H9 (cell line): ENCODE measurements around the gene ARL13B. TPM values are rescaled to one million over a fixed set of nuclear protein-coding genes. Genes with fewer than 3 reads are reported as not detected.

ENCODE experiments used
- DNase-seq: peaks from one replicate; pipeline ENCODE4 v3.0.0-alpha.2; 2017
- H2AFZ ChIP-seq: one replicate; pipeline ENCODE4 v1.6.1; 2013; ENCODE audit warnings: mild to moderate bottlenecking, low read length, control low read depth, moderate library complexity
- H2AK5ac ChIP-seq: 2 replicates; pipeline ENCODE4 v1.6.1; 2013; ENCODE audit warnings: low read length, control low read depth, mixed read lengths; ENCODE audit not compliant: insufficient read length
- H2BK120ac ChIP-seq: one replicate; pipeline ENCODE4 v1.6.1; 2013; ENCODE audit warnings: low read depth, mild to moderate bottlenecking, low read length, control low read depth, inconsistent platforms; ENCODE audit not compliant: poor library complexity, severe bottlenecking
- H2BK12ac ChIP-seq: 2 replicates; pipeline ENCODE4 v1.6.1; 2013; ENCODE audit warnings: low read length, control low read depth, mixed read lengths, low read depth; ENCODE audit not compliant: insufficient read length
- H2BK15ac ChIP-seq: 2 replicates; pipeline ENCODE4 v1.6.1; 2013; ENCODE audit warnings: low read depth, low read length, control low read depth
- H2BK20ac ChIP-seq: one replicate; pipeline ENCODE4 v1.6.1; 2013; ENCODE audit warnings: low read depth, mild to moderate bottlenecking, low read length, control low read depth, inconsistent platforms; ENCODE audit not compliant: poor library complexity, severe bottlenecking
- H2BK5ac ChIP-seq: 2 replicates; pipeline ENCODE4 v1.6.1; 2013; ENCODE audit warnings: low read length, control low read depth, mixed read lengths; ENCODE audit not compliant: insufficient read length
- H3K14ac ChIP-seq: 2 replicates; pipeline ENCODE4 v1.6.1; 2013; ENCODE audit warnings: low read length, control low read depth; ENCODE audit not compliant: insufficient read depth
- H3K18ac ChIP-seq: 2 replicates; pipeline ENCODE4 v1.6.1; 2013; ENCODE audit warnings: low read depth, mild to moderate bottlenecking, mixed read lengths, low read length, control low read depth; ENCODE audit not compliant: insufficient read length
- H3K23ac ChIP-seq: 2 replicates; pipeline ENCODE4 v1.6.1; 2013; ENCODE audit warnings: low read length, control low read depth, mixed read lengths, low read depth; ENCODE audit not compliant: insufficient read length
- H3K23me2 ChIP-seq: 2 replicates; pipeline ENCODE4 v1.6.1; 2013; ENCODE audit warnings: low read depth, mild to moderate bottlenecking, mixed read lengths, low read length, control low read depth; ENCODE audit not compliant: insufficient read length, poor library complexity, severe bottlenecking
- H3K27ac ChIP-seq: 2 replicates; pipeline ENCODE4 v1.5.1; 2013; ENCODE audit warnings: low read length, control low read depth, mixed read lengths, low read depth; ENCODE audit not compliant: insufficient read length
- H3K27me3 ChIP-seq: 2 replicates; pipeline ENCODE4 v1.6.1; 2013; ENCODE audit warnings: low read length, control low read depth, inconsistent platforms; ENCODE audit not compliant: insufficient read depth
- H3K4ac ChIP-seq: 2 replicates; pipeline ENCODE4 v1.6.1; 2013; ENCODE audit warnings: low read depth, mild to moderate bottlenecking, control low read depth, inconsistent platforms, low read length, moderate library complexity
- H3K4me1 ChIP-seq: 2 replicates; pipeline ENCODE4 v1.6.1; 2013; ENCODE audit warnings: low read length, control low read depth, inconsistent platforms; ENCODE audit not compliant: insufficient read depth
- H3K4me2 ChIP-seq: 2 replicates; pipeline ENCODE4 v1.6.1; 2013; ENCODE audit warnings: low read length, control low read depth, mixed read lengths; ENCODE audit not compliant: insufficient read length, insufficient read depth
- H3K56ac ChIP-seq: 2 replicates; pipeline ENCODE4 v1.6.1; 2013; ENCODE audit warnings: low read depth, mild to moderate bottlenecking, mixed read lengths, low read length, control low read depth; ENCODE audit not compliant: insufficient read length
- H3K79me1 ChIP-seq: 2 replicates; pipeline ENCODE4 v1.6.1; 2013; ENCODE audit warnings: low read depth, mild to moderate bottlenecking, moderate library complexity, low read length, control low read depth, inconsistent platforms; ENCODE audit not compliant: insufficient read depth, poor library complexity, severe bottlenecking
- H3K79me2 ChIP-seq: 2 replicates; pipeline ENCODE4 v1.6.1; 2013; ENCODE audit warnings: low read length, control low read depth, inconsistent platforms; ENCODE audit not compliant: insufficient read depth
- H3K9ac ChIP-seq: 2 replicates; pipeline ENCODE4 v1.6.1; 2013; ENCODE audit warnings: low read length, control low read depth, mixed read lengths; ENCODE audit not compliant: insufficient read length; ENCODE audit errors: extremely low read depth
- H3K9me3 ChIP-seq: one replicate; pipeline ENCODE4 v1.6.1; 2013; ENCODE audit warnings: low read depth, low read length, inconsistent platforms; ENCODE audit not compliant: control insufficient read depth
- H3T11ph ChIP-seq: one replicate; pipeline ENCODE4 v1.6.1; 2013; ENCODE audit warnings: mild to moderate bottlenecking, low read length, control low read depth, inconsistent platforms
- H4K20me1 ChIP-seq: one replicate; pipeline ENCODE4 v1.6.1; 2013; ENCODE audit not compliant: control insufficient read depth, insufficient read length, insufficient read depth
- H4K5ac ChIP-seq: 2 replicates; pipeline ENCODE4 v1.6.1; 2013; ENCODE audit warnings: low read depth, mild to moderate bottlenecking, mixed read lengths, low read length, control low read depth; ENCODE audit not compliant: insufficient read length
- H4K8ac ChIP-seq: replicated peaks from 2 replicates; pipeline ENCODE4 v1.6.1; 2013; ENCODE audit warnings: low read length, control low read depth, mixed read lengths, low read depth; ENCODE audit not compliant: insufficient read length
- H4K91ac ChIP-seq: 2 replicates; pipeline ENCODE4 v1.6.1; 2013; ENCODE audit warnings: low read depth, mild to moderate bottlenecking, moderate library complexity, mixed read lengths, low read length, control low read depth; ENCODE audit not compliant: insufficient read length
- H3K27ac Mint-ChIP-seq, 3 experiments: 2 replicates in 2 of 3; 3 replicates in 1 of 3; pipeline ENCODE4 v1.8.0; 2020 to 2021; ENCODE audit warnings: mixed read lengths in 3 of 3, mild to moderate bottlenecking in 1 of 3, moderate library complexity in 1 of 3
- H3K27me3 Mint-ChIP-seq: 2 replicates; pipeline ENCODE4 v1.8.0; 2021; ENCODE audit warnings: low read depth, mild to moderate bottlenecking, moderate library complexity, mixed read lengths
- H3K36me3 Mint-ChIP-seq, 3 experiments: 2 replicates in 2 of 3; 3 replicates in 1 of 3; pipeline ENCODE4 v1.8.0; 2020 to 2021; ENCODE audit warnings: low read depth in 3 of 3, mixed read lengths in 3 of 3; ENCODE audit not compliant: insufficient read depth in 1 of 3
- H3K4me1 Mint-ChIP-seq, 2 experiments: 2 replicates each; pipeline ENCODE4 v1.8.0; 2020; ENCODE audit warnings: mixed read lengths in 2 of 2
- H3K4me3 Mint-ChIP-seq, 2 experiments: 2 replicates in 1 of 2; 3 replicates in 1 of 2; pipeline ENCODE4 v1.8.0; 2020 to 2021; ENCODE audit warnings: mild to moderate bottlenecking in 2 of 2, mixed read lengths in 2 of 2, moderate library complexity in 1 of 2
- H3K9me3 Mint-ChIP-seq, 2 experiments: 2 replicates in 1 of 2; 3 replicates in 1 of 2; pipeline ENCODE4 v1.8.0; 2020; ENCODE audit warnings: mild to moderate bottlenecking in 2 of 2, mixed read lengths in 2 of 2, moderate library complexity in 1 of 2
- WGBS: extraction: QIAGEN DNeasy Blood & Tissue Kit; methylation state at CpG from one replicate; pipeline ENCODE4 v1.1.7; 2013; ENCODE audit warnings: missing lambda C conversion rate, low lambda C conversion rate, mixed read lengths; ENCODE audit not compliant: insufficient read length; ENCODE audit errors: extremely low coverage; 5-methylcytosine and 5-hydroxymethylcytosine counted together
- total RNA-seq: library from RNA; stranded (reverse); gene quantifications from 2 replicates; pipeline ENCODE4 v1.2.1, GENCODE V29; 2021
- TF ChIP-seq, protein P1 (sequence below): fragments of 200-600 bp; sonication (generic); conservative IDR thresholded peaks from 3 replicates; pipeline ENCODE4 v1.8.0; 2021; ENCODE audit warnings: antibody characterized with exemption, mild to moderate bottlenecking

The ARL13B gene
- total RNA-seq, 1 experiment from 2014 or later = 7.9 TPM

DNA sequence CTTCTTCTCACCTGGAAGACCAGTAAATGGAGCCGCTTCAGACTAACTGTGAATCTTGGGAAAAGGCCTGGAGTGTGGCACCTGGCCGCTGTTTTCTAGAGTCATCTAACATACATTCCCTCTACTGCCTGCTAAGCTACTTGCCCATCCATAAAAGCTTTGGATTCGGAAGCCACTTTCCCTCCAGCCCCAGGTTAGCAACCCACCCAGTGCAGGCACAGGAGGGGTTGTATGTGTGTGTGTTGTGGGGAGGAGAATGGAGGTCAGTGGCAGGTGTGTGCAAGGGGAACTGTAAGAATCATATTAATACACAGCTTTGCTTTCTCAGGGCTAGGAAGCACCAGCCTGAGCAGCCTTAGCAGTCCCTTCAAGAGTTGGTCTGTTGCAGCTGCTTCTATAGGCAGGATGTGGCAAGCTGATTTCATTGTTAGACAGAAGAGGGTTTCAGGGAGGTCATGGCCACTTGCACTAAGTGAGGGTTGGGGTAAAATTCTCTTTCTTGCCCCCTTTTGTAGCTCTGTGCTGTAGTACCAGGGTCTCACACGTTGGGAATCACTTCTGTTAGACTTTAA is 91.8 kb downstream of the ARL13B start:
- Mint-ChIP-seq H3K4me3 (no peak overlapping the region), H3K27ac (no peak overlapping the region), H3K4me1 (0 out of 4 replicates have a peak, but pooled peaks cover 0 to 2% of the 10 kb centered on the region in 2 experiments), H3K9me3 (peaks cover 0 to 4% of the 10 kb centered on the region in 2 experiments; a peak in 1 of 5 replicates), H3K27me3 (no peaks in the 10 kb centered on the region), H3K36me3 (peaks cover 9 to 19% (median 19%) of the 10 kb centered on the region in 3 experiments)
- no peak overlapping the region for H4K91ac ChIP-seq
- no peaks in the 10 kb centered on the region for H3K79me2 ChIP-seq
- no peaks in the 10 kb centered on the region for H4K20me1 ChIP-seq
- H3T11ph ChIP-seq = no peak overlapping the region
- no peaks in the 10 kb centered on the region for H3K79me1 ChIP-seq
- H3K9ac ChIP-seq = no peak overlapping the region
- H3K27ac ChIP-seq = no peak overlapping the region
- no CpG with 5 or more reads among the region's 4 CpGs for WGBS
- H3K27me3 ChIP-seq = no peaks in the 10 kb centered on the region
- H3K9me3 ChIP-seq = no peaks in the 10 kb centered on the region
- H3K18ac ChIP-seq = no peak overlapping the region
- no peak overlapping the region for H2BK120ac ChIP-seq
- H2BK12ac ChIP-seq = no peak overlapping the region
- H2BK15ac ChIP-seq = no peak overlapping the region
- no peak overlapping the region for H3K56ac ChIP-seq
- H3K23me2 ChIP-seq = no peaks in the 10 kb centered on the region
- no peak overlapping the region for H2AK5ac ChIP-seq
- H3K23ac ChIP-seq = no peak overlapping the region
- H3K4me2 ChIP-seq = no peak overlapping the region
- DNase-seq = no peak
- no peak overlapping the region for H4K5ac ChIP-seq
- H3K4me1 ChIP-seq = no peaks in the 10 kb centered on the region
- H2BK5ac ChIP-seq = no peak overlapping the region
- H2BK20ac ChIP-seq = no peak overlapping the region
- H3K4ac ChIP-seq = no peak overlapping the region
- no peak overlapping the region for H2AFZ ChIP-seq
- TF ChIP-seq, protein P1, sequence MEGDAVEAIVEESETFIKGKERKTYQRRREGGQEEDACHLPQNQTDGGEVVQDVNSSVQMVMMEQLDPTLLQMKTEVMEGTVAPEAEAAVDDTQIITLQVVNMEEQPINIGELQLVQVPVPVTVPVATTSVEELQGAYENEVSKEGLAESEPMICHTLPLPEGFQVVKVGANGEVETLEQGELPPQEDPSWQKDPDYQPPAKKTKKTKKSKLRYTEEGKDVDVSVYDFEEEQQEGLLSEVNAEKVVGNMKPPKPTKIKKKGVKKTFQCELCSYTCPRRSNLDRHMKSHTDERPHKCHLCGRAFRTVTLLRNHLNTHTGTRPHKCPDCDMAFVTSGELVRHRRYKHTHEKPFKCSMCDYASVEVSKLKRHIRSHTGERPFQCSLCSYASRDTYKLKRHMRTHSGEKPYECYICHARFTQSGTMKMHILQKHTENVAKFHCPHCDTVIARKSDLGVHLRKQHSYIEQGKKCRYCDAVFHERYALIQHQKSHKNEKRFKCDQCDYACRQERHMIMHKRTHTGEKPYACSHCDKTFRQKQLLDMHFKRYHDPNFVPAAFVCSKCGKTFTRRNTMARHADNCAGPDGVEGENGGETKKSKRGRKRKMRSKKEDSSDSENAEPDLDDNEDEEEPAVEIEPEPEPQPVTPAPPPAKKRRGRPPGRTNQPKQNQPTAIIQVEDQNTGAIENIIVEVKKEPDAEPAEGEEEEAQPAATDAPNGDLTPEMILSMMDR = no peak
- no peak overlapping the region for H4K8ac ChIP-seq
- no peak overlapping the region for H3K14ac ChIP-seq
